ENCODE measurements around the gene PPP1CC.

- no peak for TF ChIP-seq CTCF (IDR thresholded peaks at IDR 0.05; ENCODE audit: poor library complexity, severe bottlenecking)
- no peak for TF ChIP-seq REST (IDR thresholded peaks at IDR 0.05; ENCODE audit: borderline replicate concordance)
- no peak for TF ChIP-seq EP300 (conservative IDR thresholded peaks at IDR 0.05; ENCODE audit: poor library complexity, severe bottlenecking)
- TF ChIP-seq EZH2 (IDR thresholded peaks at IDR 0.05; ENCODE audit: borderline replicate concordance, insufficient read depth, low read length, poor library complexity, severe bottlenecking): no peak
These were observed 33.8 kb downstream of the PPP1CC start for GRCh38 chr12:110708917-110709316.

Data from neural cell (in vitro differentiated cells).